ENCODE measurements around the gene ATP4A. TPM values are rescaled to one million over a fixed set of nuclear protein-coding genes. Genes with fewer than 3 reads are reported as not detected.

ATP4A gene
- total and polyA plus RNA-seq, 7 donors, result not detected

DNA sequence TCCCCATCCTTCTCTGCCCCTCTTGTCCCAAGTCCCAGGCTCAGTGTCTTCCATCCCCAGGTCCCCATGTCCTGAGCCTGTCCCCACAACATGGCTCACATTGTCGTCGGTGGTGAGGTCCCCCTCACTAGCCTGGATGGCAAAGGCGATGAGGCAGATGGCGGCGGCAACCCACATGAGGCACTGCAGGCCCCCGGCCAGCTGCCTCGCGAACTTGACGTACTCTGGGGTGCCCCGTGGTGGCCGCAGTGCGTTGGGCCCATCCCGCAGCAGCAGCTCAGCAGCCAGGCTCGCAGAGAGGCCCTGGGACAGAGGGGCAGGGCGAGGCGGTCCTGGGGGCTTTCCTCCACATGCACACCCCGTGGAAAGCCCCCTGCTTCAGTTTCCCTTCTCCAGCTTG, 1.1 kb downstream of the ATP4A start:
- intact Hi-C loops (cut with DNase I), result no loop called here
- peaks cover 0 to 47% (median 24%) of the 10 kb centered on the region in 3 donors for H3K27me3 ChIP-seq (ENCODE audit: insufficient read depth in 3 of 3, low read length in 2 of 3)

DNA sequence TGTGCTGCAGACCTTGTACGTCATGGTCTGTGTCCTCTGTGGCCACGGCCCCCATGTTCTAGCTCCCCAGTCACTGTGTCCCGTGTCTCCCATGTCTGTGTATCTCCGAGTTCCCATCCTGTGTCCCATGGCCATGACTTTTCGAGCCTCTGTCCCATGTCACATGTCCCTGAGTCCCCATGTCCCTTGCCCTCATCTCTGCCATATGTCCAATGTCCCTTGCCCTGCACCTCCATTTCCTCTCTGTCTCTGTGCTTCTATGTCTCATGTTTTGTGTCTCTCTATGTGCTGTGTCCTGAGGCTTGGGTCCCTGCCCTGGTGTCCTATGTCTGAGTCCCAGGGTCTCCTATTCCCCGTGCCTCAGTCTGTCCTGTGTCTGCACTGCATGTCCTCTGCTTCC, 2.0 kb downstream of the ATP4A start:
- intact Hi-C loops (cut with DNase I), result no loop called here
- peaks cover 0 to 47% (median 24%) of the 10 kb centered on the region in 3 donors for H3K27me3 ChIP-seq (ENCODE audit: insufficient read depth in 3 of 3, low read length in 2 of 3)
- no peak for ATAC-seq
- 61 to 73% (median 68%) methylated on average over 6 of the region's 6 CpGs for whole genome bisulfite sequencing, 3 donors
- H3K36me3 ChIP-seq (ENCODE audit: insufficient read depth in 1 of 2, low read depth in 1 of 2), result no peaks in the 10 kb centered on the region
- no peak overlapping the region for H3K27ac ChIP-seq
- TF ChIP-seq, protein P1, sequence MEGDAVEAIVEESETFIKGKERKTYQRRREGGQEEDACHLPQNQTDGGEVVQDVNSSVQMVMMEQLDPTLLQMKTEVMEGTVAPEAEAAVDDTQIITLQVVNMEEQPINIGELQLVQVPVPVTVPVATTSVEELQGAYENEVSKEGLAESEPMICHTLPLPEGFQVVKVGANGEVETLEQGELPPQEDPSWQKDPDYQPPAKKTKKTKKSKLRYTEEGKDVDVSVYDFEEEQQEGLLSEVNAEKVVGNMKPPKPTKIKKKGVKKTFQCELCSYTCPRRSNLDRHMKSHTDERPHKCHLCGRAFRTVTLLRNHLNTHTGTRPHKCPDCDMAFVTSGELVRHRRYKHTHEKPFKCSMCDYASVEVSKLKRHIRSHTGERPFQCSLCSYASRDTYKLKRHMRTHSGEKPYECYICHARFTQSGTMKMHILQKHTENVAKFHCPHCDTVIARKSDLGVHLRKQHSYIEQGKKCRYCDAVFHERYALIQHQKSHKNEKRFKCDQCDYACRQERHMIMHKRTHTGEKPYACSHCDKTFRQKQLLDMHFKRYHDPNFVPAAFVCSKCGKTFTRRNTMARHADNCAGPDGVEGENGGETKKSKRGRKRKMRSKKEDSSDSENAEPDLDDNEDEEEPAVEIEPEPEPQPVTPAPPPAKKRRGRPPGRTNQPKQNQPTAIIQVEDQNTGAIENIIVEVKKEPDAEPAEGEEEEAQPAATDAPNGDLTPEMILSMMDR (IDR thresholded peaks at IDR 0.05), result no peak
- no peaks in the 10 kb centered on the region for H3K4me1 ChIP-seq
- H3K4me3 ChIP-seq, result no peak overlapping the region
- H3K9me3 ChIP-seq, result no peaks in the 10 kb centered on the region
- DNase-seq, result no peak

More for the DNA sequence above, 1.1 kb downstream of the ATP4A start:
- Histone ChIP-seq H3K4me1 (no peaks in the 10 kb centered on the region), H3K36me3 (ENCODE audit: insufficient read depth in 1 of 2, low read depth in 1 of 2) (no peaks in the 10 kb centered on the region), H3K4me3 (no peak overlapping the region), H3K9me3 (no peaks in the 10 kb centered on the region), H3K27ac (no peak overlapping the region)
- DNase-seq (no peak), ATAC-seq (no peak)
- 41 to 50% (median 42%) methylated on average over 15 to 17 of the region's 17 CpGs for WGBS, 3 donors
- TF ChIP-seq, protein P1 (IDR thresholded peaks at IDR 0.05), result no peak

DNA sequence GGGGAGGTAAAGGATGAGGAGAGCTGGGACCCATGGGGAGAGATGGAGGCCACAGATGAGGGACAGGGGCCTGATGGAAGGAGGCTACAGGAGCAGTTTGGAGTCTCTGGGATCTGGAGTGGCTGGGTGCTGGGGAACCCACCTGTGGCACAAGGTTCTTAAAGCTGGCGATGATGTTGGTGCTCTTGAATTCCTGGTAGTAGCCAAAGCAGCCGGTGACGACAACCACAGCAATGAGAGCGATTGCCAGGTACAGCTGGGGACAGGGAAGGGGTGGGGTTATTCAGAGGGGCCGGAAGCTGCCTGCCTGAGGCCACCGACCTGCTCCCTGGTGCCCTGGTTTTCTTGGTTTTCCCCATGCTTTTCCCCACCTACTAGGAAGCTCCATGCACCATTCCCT, 2.8 kb downstream of the ATP4A start:
- TF ChIP-seq, protein P1 (IDR thresholded peaks at IDR 0.05), result no peak
- Histone ChIP-seq H3K4me3 (no peak overlapping the region), H3K36me3 (ENCODE audit: insufficient read depth in 1 of 2, low read depth in 1 of 2) (no peaks in the 10 kb centered on the region), H3K9me3 (no peaks in the 10 kb centered on the region), H3K27me3 (ENCODE audit: insufficient read depth in 3 of 3, low read length in 2 of 3) (peaks cover 0 to 47% (median 24%) of the 10 kb centered on the region in 3 donors), H3K4me1 (no peaks in the 10 kb centered on the region), H3K27ac (no peak overlapping the region)
- ATAC-seq (no peak), DNase-seq (no peak)
- intact Hi-C loops (cut with DNase I), result no loop called here
- 44 to 52% (median 51%) methylated on average over 5 to 6 of the region's 6 CpGs for WGBS, 3 donors

DNA sequence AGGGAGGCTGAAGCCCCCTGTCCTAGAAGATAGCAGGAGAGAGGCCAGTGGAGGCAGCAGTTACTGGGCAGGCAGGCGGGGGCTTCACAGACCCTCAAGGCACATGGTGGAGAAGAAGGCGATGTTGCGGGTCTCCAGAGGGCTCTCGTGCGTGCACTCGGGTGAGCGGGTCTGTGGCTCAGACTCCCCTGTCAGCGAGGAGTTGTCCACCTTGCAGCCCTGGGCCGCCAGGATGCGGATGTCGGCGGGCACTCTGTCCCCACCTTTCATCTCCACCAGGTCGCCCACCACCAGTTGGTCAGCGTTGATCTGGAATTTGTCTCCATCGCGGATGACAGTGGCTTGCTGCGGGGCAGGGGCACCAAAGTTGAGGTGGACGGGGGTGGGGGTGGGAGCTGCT, 3.2 kb downstream of the ATP4A start:
- H3K36me3 ChIP-seq (ENCODE audit: insufficient read depth in 1 of 2, low read depth in 1 of 2), result no peaks in the 10 kb centered on the region
- no peaks in the 10 kb centered on the region for H3K4me1 ChIP-seq
- no peak overlapping the region for H3K4me3 ChIP-seq
- no peaks in the 10 kb centered on the region for H3K9me3 ChIP-seq
- TF ChIP-seq, protein P1 (IDR thresholded peaks at IDR 0.05), result no peak
- H3K27ac ChIP-seq, result no peak overlapping the region
- ATAC-seq (no peak), DNase-seq (no peak)
- WGBS, 3 donors, result 83 to 88% (median 87%) methylated on average over 16 to 18 of the region's 18 CpGs
- H3K27me3 ChIP-seq (ENCODE audit: insufficient read depth in 3 of 3, low read length in 2 of 3), result peaks cover 0 to 47% (median 24%) of the 10 kb centered on the region in 3 donors
- intact Hi-C loops (cut with DNase I), result no loop called here

DNA sequence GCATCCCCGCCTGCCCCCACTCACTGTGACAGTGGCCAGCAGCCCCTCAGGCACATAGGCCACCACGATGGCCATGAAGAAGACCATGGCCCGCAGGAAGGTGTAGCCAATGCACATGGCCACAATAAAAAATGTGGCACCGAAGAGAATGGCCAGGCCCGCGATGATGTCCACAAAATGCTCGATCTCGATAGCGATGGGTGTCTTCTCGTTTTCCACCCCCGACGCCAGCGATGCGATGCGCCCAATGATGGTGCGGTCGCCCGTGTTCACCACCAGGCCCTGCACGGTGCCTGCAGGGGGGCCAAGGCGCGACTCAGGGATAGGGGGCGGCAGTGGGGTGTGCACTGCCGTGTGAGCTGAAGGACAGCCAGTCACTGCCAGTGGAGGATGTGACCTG, 3.7 kb downstream of the ATP4A start:
- WGBS, 3 donors, result 87 to 89% (median 87%) methylated on average over 23 of the region's 23 CpGs
- H3K36me3 ChIP-seq (ENCODE audit: insufficient read depth in 1 of 2, low read depth in 1 of 2), result no peaks in the 10 kb centered on the region
- intact Hi-C loops (cut with DNase I), result no loop called here
- ATAC-seq, result no peak
- H3K27me3 ChIP-seq (ENCODE audit: insufficient read depth in 3 of 3, low read length in 2 of 3), result peaks cover 0 to 47% (median 24%) of the 10 kb centered on the region in 3 donors
- H3K4me1 ChIP-seq, result no peaks in the 10 kb centered on the region
- H3K27ac ChIP-seq, result no peak overlapping the region
- no peak for DNase-seq
- H3K9me3 ChIP-seq, result no peaks in the 10 kb centered on the region
- no peak overlapping the region for H3K4me3 ChIP-seq
- TF ChIP-seq, protein P1 (IDR thresholded peaks at IDR 0.05), result no peak
